GM21360 (cell line): Measurements from ENCODE around the gene TMTC4.
A peak's percentile ranks its signal among the peaks of the same experiment; 100 is the strongest.
"Not testable (repeated sequence)": the region's sequence is repeated elsewhere in the genome, so short reads cannot be mapped to it uniquely, and the experiment has no call there.

Source experiments
- ATAC-seq: cut with Tn5 transposase; IDR thresholded peaks from one replicate; pipeline ENCODE4 v1.9.1; 2021; ENCODE audit warnings: mild to moderate bottlenecking, moderate library complexity; ENCODE audit not compliant: unreplicated experiment

TMTC4 gene

GRCh38 chr13:100630555-100630954 is 44.0 kb downstream of the TMTC4 start:
- no peak for ATAC-seq

- no peak for ATAC-seq
Measured at GRCh38 chr13:100627120-100627519, 47.5 kb downstream of the TMTC4 start.

GRCh38 chr13:100625447-100625846 is 49.1 kb downstream of the TMTC4 start:
- ATAC-seq, result no peak

GRCh38 chr13:100620792-100621191 is 53.8 kb downstream of the TMTC4 start:
- no peak for ATAC-seq

GRCh38 chr13:100619940-100620339 is 54.7 kb downstream of the TMTC4 start:
- ATAC-seq, result no peak

GRCh38 chr13:100618897-100619296 is 55.7 kb downstream of the TMTC4 start:
- ATAC-seq, result not testable (repeated sequence)

- no peak for ATAC-seq
Measured at GRCh38 chr13:100613031-100613430, 61.6 kb downstream of the TMTC4 start.

GRCh38 chr13:100611678-100612492 is 62.7 kb downstream of the TMTC4 start:
- ATAC-seq, result no peak

- ATAC-seq, result no peak
Measured at GRCh38 chr13:100610391-100611347, 63.9 kb downstream of the TMTC4 start.

GRCh38 chr13:100608906-100609305 is 65.7 kb downstream of the TMTC4 start:
- ATAC-seq, result peak; percentile 93

GRCh38 chr13:100608489-100608888 is 66.1 kb downstream of the TMTC4 start:
- no peak for ATAC-seq

GRCh38 chr13:100604918-100605710 is 69.5 kb downstream of the TMTC4 start:
- no peak for ATAC-seq

GRCh38 chr13:100602493-100603111 is 72.0 kb downstream of the TMTC4 start:
- no peak for ATAC-seq

- ATAC-seq, result no peak
Measured at GRCh38 chr13:100601716-100602115, 72.9 kb downstream of the TMTC4 start.

GRCh38 chr13:100600915-100601314 is 73.7 kb downstream of the TMTC4 start:
- no peak for ATAC-seq

GRCh38 chr13:100600461-100600860 is 74.1 kb downstream of the TMTC4 start:
- ATAC-seq, result no peak

GRCh38 chr13:100597253-100597652 is 77.3 kb downstream of the TMTC4 start:
- no peak for ATAC-seq

- no peak for ATAC-seq
Measured at GRCh38 chr13:100596516-100596915, 78.1 kb downstream of the TMTC4 start.

- no peak for ATAC-seq
Measured at GRCh38 chr13:100594731-100595130, 79.9 kb downstream of the TMTC4 start.

GRCh38 chr13:100594255-100594654 is 80.3 kb downstream of the TMTC4 start:
- ATAC-seq, result no peak
